Measurements from ENCODE around the gene CLMN. TPM values are rescaled to one million over a fixed set of nuclear protein-coding genes. Genes with fewer than 3 reads are reported as not detected.

Gene CLMN
- total and polyA plus RNA-seq, 7 experiments from 2014 or later = 0.43 to 6.8 (median 0.70) TPM

- no peaks in the 10 kb centered on the region for H3K9me3 Mint-ChIP-seq
- no peaks in the 10 kb centered on the region for H3K36me3 Mint-ChIP-seq
- H3K9me3 ChIP-seq (ENCODE audit: control insufficient read depth in 2 of 3, low read length in 3 of 3) = no peaks in the 10 kb centered on the region
- H3K27me3 ChIP-seq (ENCODE audit: control insufficient read depth in 2 of 2, insufficient read depth in 2 of 2, low read length in 2 of 2) = no peaks in the 10 kb centered on the region
- ATAC-seq (no peak), DNase-seq (no peak)
- intact Hi-C loops (cut with micrococcal nuclease) = no loop called here
- H3K4me1 ChIP-seq (ENCODE audit: control insufficient read depth in 2 of 2, insufficient read depth in 2 of 2, low read length in 2 of 2) = no peaks in the 10 kb centered on the region
- no peak overlapping the region for H3K4me3 ChIP-seq (ENCODE audit: low read length)
- no peaks in the 10 kb centered on the region for H3K36me3 ChIP-seq (ENCODE audit: control insufficient read depth in 2 of 3, insufficient read depth in 3 of 3, low read length in 3 of 3)
- H3K27ac Mint-ChIP-seq = no peak overlapping the region
- H3K4me3 Mint-ChIP-seq = no peak overlapping the region
- H3K4me1 Mint-ChIP-seq = peaks cover 0 to 4% (median 0%) of the 10 kb centered on the region in 7 donors
- H3K27me3 Mint-ChIP-seq = peaks cover 0 to 11% (median 0%) of the 10 kb centered on the region in 5 donors
- ChIA-PET POLR2A (no interaction called here), CTCF (no interaction called here)
- H3K27ac ChIP-seq (ENCODE audit: low read depth, low read length) = no peak overlapping the region
Observed at GRCh38 chr14:95215094-95215725, 104.5 kb downstream of the CLMN start.

- Mint-ChIP-seq H3K36me3 (no peaks in the 10 kb centered on the region), H3K27ac (no peak overlapping the region), H3K4me3 (no peak overlapping the region), H3K4me1 (peaks cover 0 to 4% (median 0%) of the 10 kb centered on the region in 7 donors), H3K9me3 (no peaks in the 10 kb centered on the region), H3K27me3 (peaks cover 0 to 7% (median 0%) of the 10 kb centered on the region in 5 donors)
- Histone ChIP-seq H3K4me1 (ENCODE audit: control insufficient read depth in 2 of 2, insufficient read depth in 2 of 2, low read length in 2 of 2) (no peaks in the 10 kb centered on the region), H3K4me3 (ENCODE audit: low read length) (no peak overlapping the region), H3K27me3 (ENCODE audit: control insufficient read depth in 2 of 2, insufficient read depth in 2 of 2, low read length in 2 of 2) (no peaks in the 10 kb centered on the region), H3K36me3 (ENCODE audit: control insufficient read depth in 2 of 3, insufficient read depth in 3 of 3, low read length in 3 of 3) (no peaks in the 10 kb centered on the region), H3K27ac (ENCODE audit: low read depth, low read length) (no peak overlapping the region), H3K9me3 (ENCODE audit: control insufficient read depth in 2 of 3, low read length in 3 of 3) (no peaks in the 10 kb centered on the region)
- no peak for ATAC-seq
- no peak for DNase-seq
- CTCF ChIA-PET = no interaction called here
- POLR2A ChIA-PET = no interaction called here
- intact Hi-C loops (cut with micrococcal nuclease) = no loop called here
Observed at GRCh38 chr14:95213774-95214173, 105.9 kb downstream of the CLMN start.

- Mint-ChIP-seq H3K4me1 (peaks cover 0 to 4% (median 0%) of the 10 kb centered on the region in 7 donors), H3K36me3 (no peaks in the 10 kb centered on the region), H3K27me3 (peaks cover 0 to 7% (median 0%) of the 10 kb centered on the region in 5 donors), H3K27ac (no peak overlapping the region), H3K4me3 (no peak overlapping the region), H3K9me3 (no peaks in the 10 kb centered on the region)
- Histone ChIP-seq H3K4me3 (ENCODE audit: low read length) (no peak overlapping the region), H3K9me3 (ENCODE audit: control insufficient read depth in 2 of 3, low read length in 3 of 3) (no peaks in the 10 kb centered on the region), H3K27ac (ENCODE audit: low read depth, low read length) (no peak overlapping the region), H3K4me1 (ENCODE audit: control insufficient read depth in 2 of 2, insufficient read depth in 2 of 2, low read length in 2 of 2) (no peaks in the 10 kb centered on the region), H3K36me3 (ENCODE audit: control insufficient read depth in 2 of 3, insufficient read depth in 3 of 3, low read length in 3 of 3) (no peaks in the 10 kb centered on the region), H3K27me3 (ENCODE audit: control insufficient read depth in 2 of 2, insufficient read depth in 2 of 2, low read length in 2 of 2) (no peaks in the 10 kb centered on the region)
- intact Hi-C loops (cut with micrococcal nuclease) = no loop called here
- ChIA-PET POLR2A (no interaction called here), CTCF (no interaction called here)
- no peak for DNase-seq
- no peak for ATAC-seq
Observed at GRCh38 chr14:95211721-95212504, 107.8 kb downstream of the CLMN start.

GRCh38 chr14:95210699-95211098 lies 109.0 kb downstream of the CLMN start:
- POLR2A ChIA-PET = no interaction called here
- Mint-ChIP-seq H3K4me1 (peaks cover 0 to 4% (median 0%) of the 10 kb centered on the region in 7 donors), H3K27me3 (peaks cover 0 to 7% (median 0%) of the 10 kb centered on the region in 5 donors), H3K4me3 (no peak overlapping the region), H3K36me3 (no peaks in the 10 kb centered on the region), H3K27ac (no peak overlapping the region), H3K9me3 (peaks cover 0 to 3% (median 0%) of the 10 kb centered on the region in 11 donors)
- Histone ChIP-seq H3K27ac (ENCODE audit: low read depth, low read length) (no peak overlapping the region), H3K9me3 (ENCODE audit: control insufficient read depth in 2 of 3, low read length in 3 of 3) (no peaks in the 10 kb centered on the region), H3K27me3 (ENCODE audit: control insufficient read depth in 2 of 2, insufficient read depth in 2 of 2, low read length in 2 of 2) (no peaks in the 10 kb centered on the region), H3K4me3 (ENCODE audit: low read length) (no peak overlapping the region), H3K4me1 (ENCODE audit: control insufficient read depth in 2 of 2, insufficient read depth in 2 of 2, low read length in 2 of 2) (no peaks in the 10 kb centered on the region), H3K36me3 (ENCODE audit: control insufficient read depth in 2 of 3, insufficient read depth in 3 of 3, low read length in 3 of 3) (no peaks in the 10 kb centered on the region)
- CTCF ChIA-PET = no interaction called here
- ATAC-seq = no peak
- DNase-seq = no peak
- intact Hi-C loops (cut with micrococcal nuclease) = no loop called here

GRCh38 chr14:95208598-95208997 lies 111.1 kb downstream of the CLMN start:
- H3K4me3 Mint-ChIP-seq = no peak overlapping the region
- H3K4me1 Mint-ChIP-seq = peaks cover 0 to 2% (median 0%) of the 10 kb centered on the region in 7 donors
- DNase-seq (no peak), ATAC-seq (no peak)
- POLR2A ChIA-PET = no interaction called here
- Histone ChIP-seq H3K9me3 (ENCODE audit: control insufficient read depth in 2 of 3, low read length in 3 of 3) (peaks cover 0 to 6% (median 0%) of the 10 kb centered on the region in 3 experiments), H3K4me1 (ENCODE audit: control insufficient read depth in 2 of 2, insufficient read depth in 2 of 2, low read length in 2 of 2) (no peaks in the 10 kb centered on the region), H3K36me3 (ENCODE audit: control insufficient read depth in 2 of 3, insufficient read depth in 3 of 3, low read length in 3 of 3) (no peaks in the 10 kb centered on the region), H3K27me3 (ENCODE audit: control insufficient read depth in 2 of 2, insufficient read depth in 2 of 2, low read length in 2 of 2) (no peaks in the 10 kb centered on the region), H3K4me3 (ENCODE audit: low read length) (no peak overlapping the region), H3K27ac (ENCODE audit: low read depth, low read length) (no peak overlapping the region)
- H3K27me3 Mint-ChIP-seq = peaks cover 0 to 12% (median 6%) of the 10 kb centered on the region in 5 donors
- H3K9me3 Mint-ChIP-seq = peaks cover 0 to 13% (median 8%) of the 10 kb centered on the region in 11 donors
- H3K27ac Mint-ChIP-seq = no peak overlapping the region
- intact Hi-C loops (cut with micrococcal nuclease) = no loop called here
- CTCF ChIA-PET = no interaction called here
- peaks cover 0 to 4% (median 0%) of the 10 kb centered on the region in 5 donors for H3K36me3 Mint-ChIP-seq

GRCh38 chr14:95207475-95208233 lies 112.1 kb downstream of the CLMN start:
- intact Hi-C loops (cut with micrococcal nuclease) = no loop called here
- no peaks in the 10 kb centered on the region for H3K4me1 ChIP-seq (ENCODE audit: control insufficient read depth in 2 of 2, insufficient read depth in 2 of 2, low read length in 2 of 2)
- DNase-seq (no peak), ATAC-seq (no peak)
- Mint-ChIP-seq H3K4me3 (no peak overlapping the region), H3K9me3 (peaks cover 0 to 13% (median 8%) of the 10 kb centered on the region in 11 donors), H3K27ac (no peak overlapping the region), H3K27me3 (peaks cover 0 to 12% (median 4%) of the 10 kb centered on the region in 5 donors), H3K36me3 (peaks cover 0 to 4% (median 0%) of the 10 kb centered on the region in 5 donors), H3K4me1 (no peaks in the 10 kb centered on the region)
- H3K9me3 ChIP-seq (ENCODE audit: control insufficient read depth in 2 of 3, low read length in 3 of 3) = peaks cover 0 to 6% (median 0%) of the 10 kb centered on the region in 3 experiments
- H3K27ac ChIP-seq (ENCODE audit: low read depth, low read length) = no peak overlapping the region
- H3K27me3 ChIP-seq (ENCODE audit: control insufficient read depth in 2 of 2, insufficient read depth in 2 of 2, low read length in 2 of 2) = no peaks in the 10 kb centered on the region
- CTCF ChIA-PET = no interaction called here
- H3K4me3 ChIP-seq (ENCODE audit: low read length) = no peak overlapping the region
- POLR2A ChIA-PET = no interaction called here
- no peaks in the 10 kb centered on the region for H3K36me3 ChIP-seq (ENCODE audit: control insufficient read depth in 2 of 3, insufficient read depth in 3 of 3, low read length in 3 of 3)
